MCF 10A (cell line): ENCODE data around the gene SRD5A1. TPM values are rescaled to one million over a fixed set of nuclear protein-coding genes. Genes with fewer than 3 reads are reported as not detected.

Experiments
- BruUV-seq: library from RNA; stranded (reverse); fragments of 400-500 nt; replicated peaks from 2 replicates; lab custom pipeline; 2021; lab: Mats Ljungman, UMichigan
- CTCF ChIA-PET: fragments of 300-600 bp; sonication (Branson Sonifier 250); formaldehyde crosslinking; extraction: SDS; loops from one replicate; lab custom pipeline; 2021; ENCODE audit warnings: antibody characterized with exemption, inconsistent platforms; lab: Yijun Ruan, JAX
- POLR2A ChIA-PET: fragments of 300-600, 350-650 bp; sonication (Branson Sonifier 250); formaldehyde crosslinking; extraction: SDS; loops from one replicate; lab custom pipeline; 2020; ENCODE audit warnings: antibody characterized with exemption, inconsistent platforms; lab: Yijun Ruan, JAX
- DNase-seq: peaks from one replicate; pipeline ENCODE4 v3.0.0-alpha.2; 2018; ENCODE audit not compliant: unreplicated experiment
- H3K27ac Mint-ChIP-seq: one replicate; pipeline ENCODE4 v1.8.0; 2022; ENCODE audit warnings: mild to moderate bottlenecking, low read depth, mixed read lengths; ENCODE audit not compliant: unreplicated experiment
- H3K27me3 Mint-ChIP-seq: one replicate; pipeline ENCODE4 v1.8.0; 2022; ENCODE audit warnings: mixed read lengths; ENCODE audit not compliant: insufficient read depth, unreplicated experiment
- H3K36me3 Mint-ChIP-seq: one replicate; pipeline ENCODE4 v1.8.0; 2022; ENCODE audit warnings: mild to moderate bottlenecking, moderate library complexity, mixed read lengths; ENCODE audit not compliant: insufficient read depth, unreplicated experiment
- H3K4me1 Mint-ChIP-seq: one replicate; pipeline ENCODE4 v1.8.0; 2022; ENCODE audit warnings: mixed read lengths; ENCODE audit not compliant: insufficient read depth, unreplicated experiment
- H3K4me3 Mint-ChIP-seq: one replicate; pipeline ENCODE4 v1.8.0; 2022; ENCODE audit warnings: mild to moderate bottlenecking, moderate library complexity, mixed read lengths; ENCODE audit not compliant: unreplicated experiment
- H3K9me3 Mint-ChIP-seq: one replicate; pipeline ENCODE4 v1.8.0; 2022; ENCODE audit warnings: mixed read lengths; ENCODE audit not compliant: unreplicated experiment
- intact Hi-C: fragments of 100-400 bp; cut with micrococcal nuclease; formaldehyde crosslinking; loops from 2 replicates; pipeline ENCODE4 v1.14.1; 2022
- total RNA-seq: library from RNA; stranded (reverse); gene quantifications from 2 replicates; pipeline ENCODE4 v1.2.3, GENCODE V29; 2022
- TF ChIP-seq, protein P1 (sequence below): fragments of 200-600 bp; IDR thresholded peaks from one replicate; pipeline ENCODE4 v1.8.0; 2022; ENCODE audit warnings: antibody characterized with exemption, mild to moderate bottlenecking; ENCODE audit not compliant: unreplicated experiment

SRD5A1 gene
- total RNA-seq, 1 experiment from 2014 or later, result 12.4 TPM

DNA sequence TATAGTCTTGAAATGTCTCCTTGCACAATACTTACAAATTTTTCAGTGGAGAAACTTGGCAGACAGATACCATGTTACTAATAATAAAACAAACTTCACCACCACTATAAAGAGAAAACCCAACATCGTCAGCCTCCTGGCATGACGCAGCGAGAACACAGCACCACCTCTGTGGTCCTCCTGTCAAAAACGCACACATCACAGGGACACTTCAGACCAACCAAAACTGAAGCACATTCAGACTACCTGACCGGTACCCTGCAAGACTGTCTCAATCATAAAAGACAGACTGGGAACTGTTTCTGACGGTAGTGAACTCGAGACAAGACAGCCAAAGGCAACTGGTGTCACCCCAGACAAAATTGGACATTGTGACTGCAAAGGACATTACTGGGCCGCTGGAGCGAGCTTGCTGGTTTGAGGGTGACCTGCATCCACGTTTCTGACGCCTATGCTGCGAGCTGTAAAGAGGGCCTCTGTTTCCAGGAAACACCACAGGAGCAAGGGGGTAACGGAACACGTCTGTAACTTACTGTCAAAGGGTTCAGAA lies 34.8 kb upstream of the SRD5A1 start:
- TF ChIP-seq, protein P1, sequence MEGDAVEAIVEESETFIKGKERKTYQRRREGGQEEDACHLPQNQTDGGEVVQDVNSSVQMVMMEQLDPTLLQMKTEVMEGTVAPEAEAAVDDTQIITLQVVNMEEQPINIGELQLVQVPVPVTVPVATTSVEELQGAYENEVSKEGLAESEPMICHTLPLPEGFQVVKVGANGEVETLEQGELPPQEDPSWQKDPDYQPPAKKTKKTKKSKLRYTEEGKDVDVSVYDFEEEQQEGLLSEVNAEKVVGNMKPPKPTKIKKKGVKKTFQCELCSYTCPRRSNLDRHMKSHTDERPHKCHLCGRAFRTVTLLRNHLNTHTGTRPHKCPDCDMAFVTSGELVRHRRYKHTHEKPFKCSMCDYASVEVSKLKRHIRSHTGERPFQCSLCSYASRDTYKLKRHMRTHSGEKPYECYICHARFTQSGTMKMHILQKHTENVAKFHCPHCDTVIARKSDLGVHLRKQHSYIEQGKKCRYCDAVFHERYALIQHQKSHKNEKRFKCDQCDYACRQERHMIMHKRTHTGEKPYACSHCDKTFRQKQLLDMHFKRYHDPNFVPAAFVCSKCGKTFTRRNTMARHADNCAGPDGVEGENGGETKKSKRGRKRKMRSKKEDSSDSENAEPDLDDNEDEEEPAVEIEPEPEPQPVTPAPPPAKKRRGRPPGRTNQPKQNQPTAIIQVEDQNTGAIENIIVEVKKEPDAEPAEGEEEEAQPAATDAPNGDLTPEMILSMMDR, result no peak
- DNase-seq, result no peak
- CTCF ChIA-PET, result interaction anchor here (0.6 to 0.9 kb wide), 3 partner anchors 11 to 1178 kb away, joined by 3 to 4 read pairs (median 3); no protein-coding TSS in a partner anchor
- BruUV-seq, result no TSS peak
- no peaks in the 10 kb centered on the region for H3K9me3 Mint-ChIP-seq
- POLR2A ChIA-PET, result interaction anchor here (0.7 kb wide), 1 partner anchor 680 kb away, joined by 3 read pairs; no protein-coding TSS in a partner anchor
- intact Hi-C loops, result no loop called here
- no peak overlapping the region for H3K4me3 Mint-ChIP-seq
- H3K27ac Mint-ChIP-seq, result no peak overlapping the region
- peaks cover under 1% of the 10 kb centered on the region for H3K4me1 Mint-ChIP-seq
- H3K27me3 Mint-ChIP-seq, result no peaks in the 10 kb centered on the region
- peaks cover 55% of the 10 kb centered on the region for H3K36me3 Mint-ChIP-seq

DNA sequence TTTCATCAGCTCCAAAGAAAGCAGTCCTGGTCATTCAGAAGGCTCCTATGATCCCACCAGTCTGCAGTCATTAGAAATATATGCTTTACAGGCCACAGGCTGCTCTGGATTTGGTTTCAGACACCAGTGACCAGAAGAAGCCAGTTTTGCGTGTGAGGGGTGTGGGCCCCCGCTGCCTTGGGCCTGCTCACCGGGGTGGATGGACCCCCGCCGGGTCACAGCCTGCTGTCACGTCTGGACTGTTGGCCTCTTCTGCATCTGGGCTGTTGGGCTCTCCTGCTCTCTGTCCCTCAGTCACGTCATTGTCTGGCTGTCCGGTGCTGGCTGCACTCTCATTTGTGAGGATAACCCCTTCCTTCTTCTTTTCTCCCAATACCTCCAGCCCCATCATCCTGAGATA lies 33.5 kb upstream of the SRD5A1 start:
- CTCF ChIA-PET, result interaction anchor here (0.9 kb wide), 1 partner anchor 317 kb away, joined by 4 read pairs; no protein-coding TSS in a partner anchor
- TF ChIP-seq, protein P1, result no peak
- Mint-ChIP-seq H3K9me3 (no peaks in the 10 kb centered on the region), H3K27ac (no peak overlapping the region), H3K27me3 (no peaks in the 10 kb centered on the region), H3K4me3 (no peak overlapping the region), H3K4me1 (no peaks in the 10 kb centered on the region), H3K36me3 (peaks cover 68% of the 10 kb centered on the region)
- no peak for DNase-seq
- BruUV-seq, result no TSS peak
- POLR2A ChIA-PET, result no interaction called here
- intact Hi-C loops, result no loop called here

DNA sequence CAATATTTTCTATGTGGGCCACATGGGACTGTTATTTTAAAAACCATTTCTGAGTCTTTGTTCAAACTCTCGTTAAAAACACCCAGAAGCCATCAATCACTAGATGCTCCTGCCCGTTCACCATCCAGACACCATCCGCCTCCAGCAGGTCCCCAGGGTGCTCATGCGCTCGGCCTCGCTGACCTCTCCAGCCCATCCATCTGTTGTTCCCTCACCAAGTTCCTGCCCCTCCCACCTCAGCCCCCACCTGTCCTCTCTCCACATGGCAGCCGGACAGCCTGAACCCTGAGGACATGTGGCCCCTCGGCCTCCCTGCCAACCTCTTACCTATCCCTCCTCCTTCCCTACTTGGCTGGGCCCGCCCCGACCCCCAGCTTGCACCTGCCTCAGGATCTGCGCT lies 32.0 kb upstream of the SRD5A1 start:
- H3K4me1 Mint-ChIP-seq, result no peaks in the 10 kb centered on the region
- DNase-seq, result no peak
- intact Hi-C loops, result no loop called here
- H3K9me3 Mint-ChIP-seq, result no peaks in the 10 kb centered on the region
- no peak overlapping the region for H3K4me3 Mint-ChIP-seq
- TF ChIP-seq, protein P1, result no peak
- H3K27me3 Mint-ChIP-seq, result no peaks in the 10 kb centered on the region
- BruUV-seq, result no TSS peak
- no peak overlapping the region for H3K27ac Mint-ChIP-seq
- ChIA-PET POLR2A (interaction anchor here (1.1 kb wide), 1 partner anchor 9 kb away, joined by 3 read pairs; no protein-coding TSS in a partner anchor), CTCF (no interaction called here)
- peaks cover 83% of the 10 kb centered on the region for H3K36me3 Mint-ChIP-seq

DNA sequence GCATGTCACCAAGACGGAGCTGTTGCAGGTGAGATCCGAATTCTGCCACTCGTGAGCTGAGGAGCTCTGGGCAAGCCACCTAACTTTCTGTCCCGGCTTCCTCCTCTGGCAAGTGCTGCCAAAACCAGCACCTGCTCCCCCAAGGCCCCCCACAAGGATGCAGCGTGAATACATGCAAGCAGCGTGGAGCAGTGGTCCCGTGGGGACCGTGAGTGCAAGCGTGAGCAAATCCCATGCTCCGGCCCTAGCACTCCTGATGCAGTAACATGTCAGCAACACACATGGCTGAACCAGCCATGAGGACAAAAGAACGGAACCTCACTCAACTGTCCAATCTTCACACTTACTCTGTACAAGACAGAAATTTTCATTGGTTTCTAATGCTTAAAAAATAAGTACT lies 31.4 kb upstream of the SRD5A1 start:
- no TSS peak for BruUV-seq
- Mint-ChIP-seq H3K9me3 (no peaks in the 10 kb centered on the region), H3K27ac (no peak overlapping the region), H3K4me3 (no peak overlapping the region), H3K36me3 (peaks cover 89% of the 10 kb centered on the region), H3K4me1 (no peaks in the 10 kb centered on the region), H3K27me3 (no peaks in the 10 kb centered on the region)
- CTCF ChIA-PET, result no interaction called here
- POLR2A ChIA-PET, result interaction anchor here (1.1 kb wide), 1 partner anchor 8 kb away, joined by 3 read pairs; no protein-coding TSS in a partner anchor
- TF ChIP-seq, protein P1, result no peak
- no peak for DNase-seq
- intact Hi-C loops, result no loop called here
